Adipocyte (in vitro differentiated cells): Measurements from ENCODE around the gene MYO1C.
A peak's percentile ranks its signal among the peaks of the same experiment; 100 is the strongest.
"Not testable (repeated sequence)": the region's sequence is repeated elsewhere in the genome, so short reads cannot be mapped to it uniquely, and the experiment has no call there.

Experiments used
- DNase-seq: peaks from one replicate; pipeline ENCODE4 v3.0.0-alpha.2; 2015; ENCODE audit warnings: low read depth
- H3K27me3 ChIP-seq: replicated peaks from 2 replicates; pipeline ENCODE4 v1.7.0; 2013; ENCODE audit warnings: mild to moderate bottlenecking, low read length, moderate library complexity; ENCODE audit not compliant: control insufficient read depth, insufficient read depth
- H3K36me3 ChIP-seq: 2 replicates; pipeline ENCODE4 v1.7.0; 2013; ENCODE audit warnings: low read length, mild to moderate bottlenecking, moderate library complexity; ENCODE audit not compliant: control insufficient read depth, insufficient read depth, severe bottlenecking
- H3K4me1 ChIP-seq: 2 replicates; pipeline ENCODE4 v1.7.0; 2013; ENCODE audit warnings: mild to moderate bottlenecking, low read length, moderate library complexity; ENCODE audit not compliant: control insufficient read depth, insufficient read depth
- H3K4me3 ChIP-seq: 2 replicates; pipeline ENCODE4 v1.7.0; 2013; ENCODE audit warnings: mild to moderate bottlenecking, low read length, moderate library complexity
- H3K9ac ChIP-seq: 2 replicates; pipeline ENCODE4 v1.7.0; 2013; ENCODE audit warnings: mild to moderate bottlenecking, low read length, moderate library complexity
- H3K9me3 ChIP-seq: 2 replicates; pipeline ENCODE4 v1.7.0; 2013; ENCODE audit warnings: mild to moderate bottlenecking, low read length, moderate library complexity; ENCODE audit not compliant: control insufficient read depth

The MYO1C gene

GRCh38 chr17:1521086-1521640 is 28.7 kb upstream of the MYO1C start:
- Histone ChIP-seq H3K36me3 (peaks cover 49% of the 10 kb centered on the region), H3K4me3 (no peak overlapping the region), H3K9me3 (no peaks in the 10 kb centered on the region), H3K4me1 (peaks cover 8% of the 10 kb centered on the region), H3K9ac (no peak overlapping the region), H3K27me3 (no peaks in the 10 kb centered on the region)
- DNase-seq, result no peak

- Histone ChIP-seq H3K9me3 (no peaks in the 10 kb centered on the region), H3K27me3 (no peaks in the 10 kb centered on the region), H3K4me3 (no peak overlapping the region), H3K36me3 (peaks cover 39% of the 10 kb centered on the region), H3K9ac (no peak overlapping the region), H3K4me1 (peaks cover 14% of the 10 kb centered on the region)
- no peak for DNase-seq
Observed at GRCh38 chr17:1519678-1520077, 27.2 kb upstream of the MYO1C start.

- H3K36me3 ChIP-seq, result peaks cover 39% of the 10 kb centered on the region
- no peaks in the 10 kb centered on the region for H3K9me3 ChIP-seq
- DNase-seq, result no peak
- peak overlapping the region; percentile 99 for H3K9ac ChIP-seq
- H3K4me3 ChIP-seq, result no peak overlapping the region
- H3K4me1 ChIP-seq, result peaks cover 14% of the 10 kb centered on the region
- no peaks in the 10 kb centered on the region for H3K27me3 ChIP-seq
Observed at GRCh38 chr17:1518410-1518809, 25.9 kb upstream of the MYO1C start.

DNA sequence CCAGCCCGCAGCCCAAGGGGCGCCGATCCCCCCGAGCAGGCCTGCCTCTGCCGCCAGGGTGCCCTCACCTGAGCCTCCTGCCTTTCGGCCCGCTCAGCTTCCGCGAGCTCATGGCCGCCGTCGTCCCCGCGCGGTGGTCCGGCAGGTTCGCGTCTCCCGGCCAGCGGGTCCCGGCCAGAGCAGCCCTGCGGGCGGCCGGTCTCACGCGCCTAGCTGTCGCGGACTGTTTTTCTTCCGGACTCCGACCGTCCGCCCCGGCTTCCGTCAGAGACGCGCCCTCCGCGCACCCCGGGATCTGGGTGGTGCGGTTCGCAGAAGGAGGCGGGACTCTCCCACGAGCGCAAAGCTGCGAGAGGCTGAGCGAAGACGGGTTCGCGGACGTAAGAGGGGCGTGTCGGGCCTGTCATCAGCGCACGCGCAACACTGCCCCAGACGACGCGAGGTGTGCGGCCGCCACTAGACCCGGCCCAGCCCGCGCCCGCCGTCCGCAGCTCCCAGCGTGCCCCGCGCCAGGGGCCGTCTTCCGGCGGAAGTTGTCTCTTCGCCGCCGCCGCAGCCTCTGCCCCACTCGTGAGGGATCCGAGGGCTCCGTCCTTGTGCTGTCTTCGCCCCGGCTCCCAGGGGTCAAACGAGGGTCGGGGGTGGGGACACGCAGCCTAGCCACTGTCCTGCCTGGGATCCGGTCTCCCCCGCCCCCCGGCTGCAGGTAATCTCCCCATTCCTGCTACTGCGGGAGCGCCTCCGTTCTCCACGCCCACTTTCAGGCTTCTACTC is 24.1 kb upstream of the MYO1C start, which contains the start of gene INPP5K:
TSS of gene INPP5K (minus strand) at position 225 of the 774 bp plus-strand sequence. CDS start at position 112, 113 bp downstream.
- Histone ChIP-seq H3K4me3 (peak within 1 kb of the TSS; percentile 97), H3K36me3 (peaks cover 41% of the 10 kb centered on the region), H3K9me3 (no peaks in the 10 kb centered on the region), H3K27me3 (no peaks in the 10 kb centered on the region), H3K9ac (peak within 1 kb of the TSS; percentile 99), H3K4me1 (peaks cover 26% of the 10 kb centered on the region)
- peak; percentile 99 for DNase-seq

- peak; percentile 94 for DNase-seq
- Histone ChIP-seq H3K4me3 (peak overlapping the region; percentile 97), H3K36me3 (peaks cover 37% of the 10 kb centered on the region), H3K9ac (peak overlapping the region; percentile 99), H3K4me1 (peaks cover 33% of the 10 kb centered on the region), H3K27me3 (no peaks in the 10 kb centered on the region), H3K9me3 (no peaks in the 10 kb centered on the region)
Observed at GRCh38 chr17:1515640-1516387, 23.3 kb upstream of the MYO1C start.

DNA sequence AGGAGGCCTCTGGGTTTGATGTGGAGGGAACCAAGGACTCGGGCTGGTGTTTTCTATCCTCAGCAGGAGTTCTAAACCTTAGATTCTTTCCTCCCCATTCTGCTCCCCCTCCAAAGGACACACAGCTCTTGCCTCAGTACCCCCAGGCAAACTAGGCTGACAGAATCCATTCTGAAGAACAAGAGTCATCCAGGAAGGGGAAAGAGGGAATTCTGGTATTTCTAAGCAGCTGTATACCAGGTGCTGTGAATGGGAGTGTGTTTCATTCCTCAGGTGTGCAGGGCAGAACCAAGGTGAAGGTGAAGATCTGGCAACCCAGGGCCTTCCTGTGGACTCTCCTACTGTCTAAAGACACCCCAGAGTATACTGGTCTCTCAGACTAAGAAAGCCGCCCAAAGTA is 19.9 kb upstream of the MYO1C start:
- no peak overlapping the region for H3K4me3 ChIP-seq
- peaks cover 31% of the 10 kb centered on the region for H3K4me1 ChIP-seq
- H3K9me3 ChIP-seq, result no peaks in the 10 kb centered on the region
- DNase-seq, result no peak
- peaks cover 32% of the 10 kb centered on the region for H3K36me3 ChIP-seq
- peak overlapping the region; percentile 69 for H3K9ac ChIP-seq
- H3K27me3 ChIP-seq, result no peaks in the 10 kb centered on the region

DNA sequence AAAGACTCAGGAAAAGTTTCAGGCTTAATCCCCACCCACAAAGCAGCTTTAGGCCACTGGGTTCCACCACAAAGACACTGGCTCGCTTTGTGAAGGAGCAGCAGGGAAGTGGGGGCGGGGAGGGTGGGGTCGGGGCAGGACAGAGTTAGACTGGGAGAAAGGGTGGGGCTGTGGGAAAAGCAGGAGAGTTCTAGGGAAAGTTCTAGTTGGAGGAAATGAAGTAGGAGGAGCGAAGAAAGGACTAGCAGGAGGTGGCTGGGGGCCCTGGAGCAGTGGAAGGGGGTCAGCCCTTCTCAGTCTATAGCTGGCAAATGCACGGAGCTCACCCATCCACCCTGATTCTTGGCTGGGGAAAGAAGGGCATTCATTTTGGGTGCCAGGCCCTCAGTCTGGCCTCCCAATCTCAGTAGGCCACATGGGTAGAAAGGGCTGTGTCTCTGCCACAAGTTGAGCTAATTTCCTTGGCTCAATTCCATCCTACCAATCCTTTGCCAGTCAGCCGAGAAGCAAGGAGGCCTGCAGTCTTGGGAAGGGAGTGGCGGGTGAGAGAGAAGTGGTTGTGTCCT is 19.4 kb upstream of the MYO1C start:
- H3K4me3 ChIP-seq, result no peak overlapping the region
- no peaks in the 10 kb centered on the region for H3K9me3 ChIP-seq
- DNase-seq, result peak; percentile 77
- H3K4me1 ChIP-seq, result peaks cover 31% of the 10 kb centered on the region
- H3K9ac ChIP-seq, result peak overlapping the region; percentile 69
- H3K36me3 ChIP-seq, result peaks cover 36% of the 10 kb centered on the region
- H3K27me3 ChIP-seq, result no peaks in the 10 kb centered on the region

DNA sequence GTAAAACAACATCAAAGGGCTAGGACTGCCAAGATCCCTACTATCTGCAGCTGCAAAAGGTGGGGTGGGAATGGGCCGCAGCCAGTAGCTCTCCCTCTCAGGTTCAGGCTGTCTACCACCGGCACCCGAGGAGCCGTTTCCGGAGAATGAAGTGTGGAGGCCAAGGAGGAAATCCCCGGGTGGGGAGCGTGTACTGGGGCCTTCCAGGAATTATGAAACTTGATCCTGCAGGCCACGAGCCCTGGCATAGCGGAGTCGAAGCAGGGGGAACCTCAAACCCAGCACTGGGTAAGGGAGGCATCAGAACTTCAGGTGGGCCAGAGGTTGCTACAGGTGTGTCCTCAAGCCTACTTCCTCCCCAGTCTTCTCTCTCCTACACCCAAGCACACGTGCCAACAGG is 18.8 kb upstream of the MYO1C start:
- Histone ChIP-seq H3K9ac (peak overlapping the region; percentile 69), H3K9me3 (no peaks in the 10 kb centered on the region), H3K27me3 (no peaks in the 10 kb centered on the region), H3K36me3 (peaks cover 41% of the 10 kb centered on the region), H3K4me3 (no peak overlapping the region), H3K4me1 (peaks cover 37% of the 10 kb centered on the region)
- no peak for DNase-seq

DNA sequence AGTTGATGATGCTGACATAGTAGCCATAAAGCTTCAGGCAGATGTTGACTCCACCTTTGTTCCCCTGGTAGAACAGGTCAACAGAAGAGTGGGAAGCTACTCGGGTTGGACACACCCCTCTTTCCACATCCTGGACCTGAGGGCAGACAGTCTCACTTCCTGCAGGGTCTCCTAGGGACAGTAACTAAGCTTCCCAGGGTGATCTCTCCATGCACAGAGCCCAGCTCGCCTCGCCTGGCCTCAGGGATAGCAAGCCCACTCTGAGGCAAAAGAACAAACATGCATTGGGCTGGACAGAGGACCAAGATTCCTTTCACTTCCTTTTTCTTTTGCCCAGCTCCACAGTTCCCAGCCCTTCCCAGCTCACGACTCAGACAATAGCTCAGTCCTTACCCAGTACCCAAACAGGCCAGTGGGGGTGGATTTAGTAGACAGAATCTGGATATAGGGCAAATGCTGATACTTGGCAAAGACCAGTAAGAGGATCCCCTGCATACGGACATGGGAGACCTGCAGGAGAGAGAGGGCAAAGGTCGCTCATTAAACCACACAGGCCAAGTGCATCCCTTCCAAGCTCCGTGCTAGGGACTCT is 16.9 kb upstream of the MYO1C start:
- Histone ChIP-seq H3K4me1 (peaks cover 43% of the 10 kb centered on the region), H3K4me3 (no peak overlapping the region), H3K27me3 (no peaks in the 10 kb centered on the region), H3K9me3 (no peaks in the 10 kb centered on the region), H3K36me3 (peaks cover 47% of the 10 kb centered on the region), H3K9ac (no peak overlapping the region)
- no peak for DNase-seq

DNA sequence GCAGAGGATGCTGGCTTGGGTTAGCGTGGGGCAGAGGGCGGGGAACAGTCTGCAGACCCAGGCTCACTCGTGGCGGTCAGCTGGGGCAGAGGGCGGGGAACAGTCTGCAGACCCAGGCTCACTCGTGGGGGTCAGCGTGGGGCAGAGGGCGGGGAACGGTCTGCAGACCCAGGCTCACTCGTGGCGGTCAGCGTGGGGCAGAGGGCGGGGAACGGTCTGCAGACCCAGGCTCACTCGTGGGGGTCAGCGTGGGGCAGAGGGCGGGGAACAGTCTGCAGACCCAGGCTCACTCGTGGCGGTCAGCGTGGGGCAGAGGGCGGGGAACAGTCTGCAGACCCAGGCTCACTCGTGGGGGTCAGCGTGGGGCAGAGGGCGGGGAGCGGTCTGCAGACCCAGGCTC is 16.2 kb upstream of the MYO1C start:
- DNase-seq, H3K9ac ChIP-seq, H3K9me3 ChIP-seq, H3K4me3 ChIP-seq, H3K27me3 ChIP-seq: not testable (repeated sequence)
- Histone ChIP-seq H3K36me3 (peaks cover 51% of the 10 kb centered on the region), H3K4me1 (peaks cover 45% of the 10 kb centered on the region)
